H9 (cell line): ENCODE results near the gene CELF4. TPM values are rescaled to one million over a fixed set of nuclear protein-coding genes. Genes with fewer than 3 reads are reported as not detected.

Source experiments
- DNase-seq: peaks from one replicate; pipeline ENCODE4 v3.0.0-alpha.2; 2017
- H2AFZ ChIP-seq: one replicate; pipeline ENCODE4 v1.6.1; 2013; ENCODE audit warnings: mild to moderate bottlenecking, low read length, control low read depth, moderate library complexity
- H2AK5ac ChIP-seq: 2 replicates; pipeline ENCODE4 v1.6.1; 2013; ENCODE audit warnings: low read length, control low read depth, mixed read lengths; ENCODE audit not compliant: insufficient read length
- H2BK120ac ChIP-seq: one replicate; pipeline ENCODE4 v1.6.1; 2013; ENCODE audit warnings: low read depth, mild to moderate bottlenecking, low read length, control low read depth, inconsistent platforms; ENCODE audit not compliant: poor library complexity, severe bottlenecking
- H2BK12ac ChIP-seq: 2 replicates; pipeline ENCODE4 v1.6.1; 2013; ENCODE audit warnings: low read length, control low read depth, mixed read lengths, low read depth; ENCODE audit not compliant: insufficient read length
- H2BK15ac ChIP-seq: 2 replicates; pipeline ENCODE4 v1.6.1; 2013; ENCODE audit warnings: low read depth, low read length, control low read depth
- H2BK20ac ChIP-seq: one replicate; pipeline ENCODE4 v1.6.1; 2013; ENCODE audit warnings: low read depth, mild to moderate bottlenecking, low read length, control low read depth, inconsistent platforms; ENCODE audit not compliant: poor library complexity, severe bottlenecking
- H2BK5ac ChIP-seq: 2 replicates; pipeline ENCODE4 v1.6.1; 2013; ENCODE audit warnings: low read length, control low read depth, mixed read lengths; ENCODE audit not compliant: insufficient read length
- H3K14ac ChIP-seq: 2 replicates; pipeline ENCODE4 v1.6.1; 2013; ENCODE audit warnings: low read length, control low read depth; ENCODE audit not compliant: insufficient read depth
- H3K18ac ChIP-seq: 2 replicates; pipeline ENCODE4 v1.6.1; 2013; ENCODE audit warnings: low read depth, mild to moderate bottlenecking, mixed read lengths, low read length, control low read depth; ENCODE audit not compliant: insufficient read length
- H3K23ac ChIP-seq: 2 replicates; pipeline ENCODE4 v1.6.1; 2013; ENCODE audit warnings: low read length, control low read depth, mixed read lengths, low read depth; ENCODE audit not compliant: insufficient read length
- H3K23me2 ChIP-seq: 2 replicates; pipeline ENCODE4 v1.6.1; 2013; ENCODE audit warnings: low read depth, mild to moderate bottlenecking, mixed read lengths, low read length, control low read depth; ENCODE audit not compliant: insufficient read length, poor library complexity, severe bottlenecking
- H3K27ac ChIP-seq: 2 replicates; pipeline ENCODE4 v1.5.1; 2013; ENCODE audit warnings: low read length, control low read depth, mixed read lengths, low read depth; ENCODE audit not compliant: insufficient read length
- H3K27me3 ChIP-seq: 2 replicates; pipeline ENCODE4 v1.6.1; 2013; ENCODE audit warnings: low read length, control low read depth, inconsistent platforms; ENCODE audit not compliant: insufficient read depth
- H3K4ac ChIP-seq: 2 replicates; pipeline ENCODE4 v1.6.1; 2013; ENCODE audit warnings: low read depth, mild to moderate bottlenecking, control low read depth, inconsistent platforms, low read length, moderate library complexity
- H3K4me1 ChIP-seq: 2 replicates; pipeline ENCODE4 v1.6.1; 2013; ENCODE audit warnings: low read length, control low read depth, inconsistent platforms; ENCODE audit not compliant: insufficient read depth
- H3K4me2 ChIP-seq: 2 replicates; pipeline ENCODE4 v1.6.1; 2013; ENCODE audit warnings: low read length, control low read depth, mixed read lengths; ENCODE audit not compliant: insufficient read length, insufficient read depth
- H3K56ac ChIP-seq: 2 replicates; pipeline ENCODE4 v1.6.1; 2013; ENCODE audit warnings: low read depth, mild to moderate bottlenecking, mixed read lengths, low read length, control low read depth; ENCODE audit not compliant: insufficient read length
- H3K79me1 ChIP-seq: 2 replicates; pipeline ENCODE4 v1.6.1; 2013; ENCODE audit warnings: low read depth, mild to moderate bottlenecking, moderate library complexity, low read length, control low read depth, inconsistent platforms; ENCODE audit not compliant: insufficient read depth, poor library complexity, severe bottlenecking
- H3K79me2 ChIP-seq: 2 replicates; pipeline ENCODE4 v1.6.1; 2013; ENCODE audit warnings: low read length, control low read depth, inconsistent platforms; ENCODE audit not compliant: insufficient read depth
- H3K9ac ChIP-seq: 2 replicates; pipeline ENCODE4 v1.6.1; 2013; ENCODE audit warnings: low read length, control low read depth, mixed read lengths; ENCODE audit not compliant: insufficient read length; ENCODE audit errors: extremely low read depth
- H3K9me3 ChIP-seq: one replicate; pipeline ENCODE4 v1.6.1; 2013; ENCODE audit warnings: low read depth, low read length, inconsistent platforms; ENCODE audit not compliant: control insufficient read depth
- H3T11ph ChIP-seq: one replicate; pipeline ENCODE4 v1.6.1; 2013; ENCODE audit warnings: mild to moderate bottlenecking, low read length, control low read depth, inconsistent platforms
- H4K20me1 ChIP-seq: one replicate; pipeline ENCODE4 v1.6.1; 2013; ENCODE audit not compliant: control insufficient read depth, insufficient read length, insufficient read depth
- H4K5ac ChIP-seq: 2 replicates; pipeline ENCODE4 v1.6.1; 2013; ENCODE audit warnings: low read depth, mild to moderate bottlenecking, mixed read lengths, low read length, control low read depth; ENCODE audit not compliant: insufficient read length
- H4K8ac ChIP-seq: replicated peaks from 2 replicates; pipeline ENCODE4 v1.6.1; 2013; ENCODE audit warnings: low read length, control low read depth, mixed read lengths, low read depth; ENCODE audit not compliant: insufficient read length
- H4K91ac ChIP-seq: 2 replicates; pipeline ENCODE4 v1.6.1; 2013; ENCODE audit warnings: low read depth, mild to moderate bottlenecking, moderate library complexity, mixed read lengths, low read length, control low read depth; ENCODE audit not compliant: insufficient read length
- H3K27ac Mint-ChIP-seq, 3 experiments: 2 replicates in 2 of 3; 3 replicates in 1 of 3; pipeline ENCODE4 v1.8.0; 2020 to 2021; ENCODE audit warnings: mixed read lengths in 3 of 3, mild to moderate bottlenecking in 1 of 3, moderate library complexity in 1 of 3
- H3K27me3 Mint-ChIP-seq: 2 replicates; pipeline ENCODE4 v1.8.0; 2021; ENCODE audit warnings: low read depth, mild to moderate bottlenecking, moderate library complexity, mixed read lengths
- H3K36me3 Mint-ChIP-seq, 3 experiments: 2 replicates in 2 of 3; 3 replicates in 1 of 3; pipeline ENCODE4 v1.8.0; 2020 to 2021; ENCODE audit warnings: low read depth in 3 of 3, mixed read lengths in 3 of 3; ENCODE audit not compliant: insufficient read depth in 1 of 3
- H3K4me1 Mint-ChIP-seq, 2 experiments: 2 replicates each; pipeline ENCODE4 v1.8.0; 2020; ENCODE audit warnings: mixed read lengths in 2 of 2
- H3K4me3 Mint-ChIP-seq, 2 experiments: 2 replicates in 1 of 2; 3 replicates in 1 of 2; pipeline ENCODE4 v1.8.0; 2020 to 2021; ENCODE audit warnings: mild to moderate bottlenecking in 2 of 2, mixed read lengths in 2 of 2, moderate library complexity in 1 of 2
- H3K9me3 Mint-ChIP-seq, 2 experiments: 2 replicates in 1 of 2; 3 replicates in 1 of 2; pipeline ENCODE4 v1.8.0; 2020; ENCODE audit warnings: mild to moderate bottlenecking in 2 of 2, mixed read lengths in 2 of 2, moderate library complexity in 1 of 2
- whole genome bisulfite sequencing: extraction: QIAGEN DNeasy Blood & Tissue Kit; methylation state at CpG from one replicate; pipeline ENCODE4 v1.1.7; 2013; ENCODE audit warnings: missing lambda C conversion rate, low lambda C conversion rate, mixed read lengths; ENCODE audit not compliant: insufficient read length; ENCODE audit errors: extremely low coverage; 5-methylcytosine and 5-hydroxymethylcytosine counted together
- total RNA-seq: library from RNA; stranded (reverse); gene quantifications from 2 replicates; pipeline ENCODE4 v1.2.1, GENCODE V29; 2021
- TF ChIP-seq, protein P1 (sequence below): fragments of 200-600 bp; sonication (generic); conservative IDR thresholded peaks from 3 replicates; pipeline ENCODE4 v1.8.0; 2021; ENCODE audit warnings: antibody characterized with exemption, mild to moderate bottlenecking

The CELF4 gene
- total RNA-seq, 1 experiment from 2014 or later: 1.1 TPM

DNA sequence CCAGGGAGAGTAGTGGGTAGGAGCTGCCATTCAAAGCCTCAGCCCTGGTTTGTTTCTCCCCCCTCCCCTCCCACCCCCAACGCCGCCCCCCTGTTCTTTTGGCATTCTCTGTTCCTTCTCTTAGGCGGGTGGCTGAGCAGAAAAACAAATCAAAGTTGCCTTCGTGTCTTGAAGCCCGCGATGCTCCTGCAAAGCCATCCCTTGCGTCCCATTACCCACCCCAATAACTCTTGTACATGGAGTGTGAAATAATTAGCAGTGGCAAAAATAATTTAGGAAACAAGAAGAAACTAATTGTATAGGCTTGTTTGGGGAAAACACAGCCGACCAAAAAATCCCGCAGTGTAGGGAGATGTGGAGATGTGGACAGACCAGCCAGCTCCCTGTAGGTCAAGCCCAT, 59.6 kb downstream of the CELF4 start:
- Mint-ChIP-seq H3K4me3 (no peak overlapping the region), H3K36me3 (peaks cover 0 to 3% (median 0%) of the 10 kb centered on the region in 3 experiments; a peak in 2 of 7 replicates), H3K9me3 (peaks cover 5 to 12% of the 10 kb centered on the region in 2 experiments; a peak in 4 of 5 replicates), H3K4me1 (peaks cover 0 to 12% of the 10 kb centered on the region in 2 experiments; a peak in 2 of 4 replicates), H3K27ac (no peak overlapping the region; a peak in 1 of 7 replicates), H3K27me3 (peaks cover 20% of the 10 kb centered on the region)
- no peak for DNase-seq
- TF ChIP-seq, protein P1, sequence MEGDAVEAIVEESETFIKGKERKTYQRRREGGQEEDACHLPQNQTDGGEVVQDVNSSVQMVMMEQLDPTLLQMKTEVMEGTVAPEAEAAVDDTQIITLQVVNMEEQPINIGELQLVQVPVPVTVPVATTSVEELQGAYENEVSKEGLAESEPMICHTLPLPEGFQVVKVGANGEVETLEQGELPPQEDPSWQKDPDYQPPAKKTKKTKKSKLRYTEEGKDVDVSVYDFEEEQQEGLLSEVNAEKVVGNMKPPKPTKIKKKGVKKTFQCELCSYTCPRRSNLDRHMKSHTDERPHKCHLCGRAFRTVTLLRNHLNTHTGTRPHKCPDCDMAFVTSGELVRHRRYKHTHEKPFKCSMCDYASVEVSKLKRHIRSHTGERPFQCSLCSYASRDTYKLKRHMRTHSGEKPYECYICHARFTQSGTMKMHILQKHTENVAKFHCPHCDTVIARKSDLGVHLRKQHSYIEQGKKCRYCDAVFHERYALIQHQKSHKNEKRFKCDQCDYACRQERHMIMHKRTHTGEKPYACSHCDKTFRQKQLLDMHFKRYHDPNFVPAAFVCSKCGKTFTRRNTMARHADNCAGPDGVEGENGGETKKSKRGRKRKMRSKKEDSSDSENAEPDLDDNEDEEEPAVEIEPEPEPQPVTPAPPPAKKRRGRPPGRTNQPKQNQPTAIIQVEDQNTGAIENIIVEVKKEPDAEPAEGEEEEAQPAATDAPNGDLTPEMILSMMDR: no peak
- Histone ChIP-seq H2AK5ac (no peak overlapping the region), H3K4me2 (no peak overlapping the region), H3K27me3 (no peaks in the 10 kb centered on the region), H3K23ac (no peak overlapping the region), H3K27ac (no peak overlapping the region), H3K79me1 (no peaks in the 10 kb centered on the region), H3K9me3 (no peaks in the 10 kb centered on the region), H3K14ac (no peak overlapping the region), H2BK20ac (no peak overlapping the region), H2AFZ (no peak overlapping the region), H3K23me2 (no peaks in the 10 kb centered on the region), H4K20me1 (no peaks in the 10 kb centered on the region), H4K8ac (no peak overlapping the region), H4K91ac (no peak overlapping the region), H3K79me2 (no peaks in the 10 kb centered on the region), H3K56ac (no peak overlapping the region), H2BK12ac (no peak overlapping the region), H3K18ac (no peak overlapping the region), H2BK120ac (no peak overlapping the region), H2BK5ac (no peak overlapping the region), H3K9ac (no peak overlapping the region), H3K4me1 (no peaks in the 10 kb centered on the region), H4K5ac (no peak overlapping the region), H2BK15ac (no peak overlapping the region), H3T11ph (no peak overlapping the region), H3K4ac (no peak overlapping the region)
- no CpG with 5 or more reads among the region's 9 CpGs for WGBS
